Hepatocyte (in vitro differentiated cells): Measurements from ENCODE around the gene SHFL. TPM values are rescaled to one million over a fixed set of nuclear protein-coding genes. Genes with fewer than 3 reads are reported as not detected.

Source experiments
- DNase-seq: peaks from one replicate; pipeline ENCODE4 v3.0.0-alpha.2; 2016; ENCODE audit warnings: low spot score
- H2AFZ ChIP-seq: fragments of 200-600 bp; sonication (generic); 2 replicates; pipeline ENCODE4 v1.6.0; 2016; ENCODE audit warnings: antibody characterized with exemption, mild to moderate bottlenecking
- H3K27ac ChIP-seq: fragments of 200-600 bp; sonication (generic); 2 replicates; pipeline ENCODE4 v1.5.1; 2016; ENCODE audit warnings: mild to moderate bottlenecking
- H3K27me3 ChIP-seq: fragments of 200-600 bp; sonication (generic); 2 replicates; pipeline ENCODE4 v1.6.1; 2016
- H3K36me3 ChIP-seq: fragments of 200-600 bp; sonication (generic); replicated peaks from 2 replicates; pipeline ENCODE4 v1.5.1; 2016; ENCODE audit warnings: low read depth; ENCODE audit not compliant: insufficient read depth
- H3K4me1 ChIP-seq: fragments of 200-600 bp; sonication (generic); 2 replicates; pipeline ENCODE4 v1.5.1; 2016; ENCODE audit warnings: mild to moderate bottlenecking, moderate library complexity; ENCODE audit not compliant: insufficient read depth
- H3K4me2 ChIP-seq: fragments of 200-600 bp; sonication (generic); 2 replicates; pipeline ENCODE4 v1.6.0; 2016
- H3K4me3 ChIP-seq: fragments of 200-600 bp; sonication (generic); 2 replicates; pipeline ENCODE4 v1.5.1; 2016; ENCODE audit warnings: mild to moderate bottlenecking
- H3K79me2 ChIP-seq: fragments of 200-600 bp; sonication (generic); 2 replicates; pipeline ENCODE4 v1.6.0; 2017; ENCODE audit warnings: mild to moderate bottlenecking
- H3K9me2 ChIP-seq: fragments of 200-600 bp; sonication (generic); replicated peaks from 2 replicates; pipeline ENCODE4 v1.6.0; 2017; ENCODE audit warnings: mild to moderate bottlenecking; ENCODE audit not compliant: insufficient read depth
- H3K9me3 ChIP-seq: fragments of 200-600 bp; sonication (generic); 2 replicates; pipeline ENCODE4 v1.5.1; 2016; ENCODE audit warnings: low read depth, mild to moderate bottlenecking
- H4K20me1 ChIP-seq: fragments of 200-600 bp; sonication (generic); 2 replicates; pipeline ENCODE4 v1.6.0; 2016; ENCODE audit warnings: mild to moderate bottlenecking; ENCODE audit not compliant: insufficient read depth, poor library complexity, severe bottlenecking
- CTCF ChIP-seq: fragments of 200-600 bp; sonication (generic); IDR thresholded peaks from 2 replicates; pipeline ENCODE4 v1.5.1; 2016; ENCODE audit warnings: antibody characterized with exemption, mild to moderate bottlenecking; ENCODE audit not compliant: poor library complexity
- EZH2 ChIP-seq: fragments of 200-600 bp; sonication (generic); IDR thresholded peaks from 2 replicates; pipeline ENCODE4 v1.6.1; 2016; ENCODE audit warnings: antibody characterized with exemption, mild to moderate bottlenecking, borderline replicate concordance
- EZH2phosphoT487 ChIP-seq: fragments of 200-600 bp; sonication (generic); IDR thresholded peaks from one replicate; pipeline ENCODE4 v1.6.1; 2018; ENCODE audit warnings: antibody characterized with exemption, mild to moderate bottlenecking, low read depth, moderate library complexity; ENCODE audit not compliant: unreplicated experiment, severe bottlenecking
- WGBS: methylation state at CpG from one replicate; pipeline ENCODE4 v1.1.6; 2016; ENCODE audit warnings: low lambda C conversion rate; ENCODE audit errors: missing lambda C conversion rate; 5-methylcytosine and 5-hydroxymethylcytosine counted together
- polyA plus RNA-seq: library from polyadenylated mRNA; unstranded; fragments of >200 nt; fragmentation: Nextera tagmentation; extraction: Ambion mirVana; gene quantifications from 2 replicates; pipeline ENCODE4 v1.2.1, GENCODE V29; 2016
- total RNA-seq: library from RNA; depleted of rRNA; stranded (reverse); fragments of >200 nt; gene quantifications from 2 replicates; pipeline ENCODE4 v1.2.3, GENCODE V29; 2014

The SHFL gene
- total and polyA plus RNA-seq, 2 experiments from 2014 or later, result 26.0 to 48.7 TPM

- Histone ChIP-seq H2AFZ (no peak overlapping the region), H3K27me3 (no peaks in the 10 kb centered on the region), H3K9me2 (no peaks in the 10 kb centered on the region), H3K79me2 (no peaks in the 10 kb centered on the region), H3K4me2 (no peak overlapping the region), H3K4me1 (peaks cover 8% of the 10 kb centered on the region), H3K4me3 (no peak overlapping the region), H3K27ac (no peak overlapping the region), H3K9me3 (no peaks in the 10 kb centered on the region), H3K36me3 (no peaks in the 10 kb centered on the region), H4K20me1 (no peaks in the 10 kb centered on the region)
- WGBS, result 90% methylated on average over 22 of the region's 22 CpGs
- TF ChIP-seq EZH2phosphoT487 (no peak), EZH2 (no peak), CTCF (no peak)
- no peak for DNase-seq
Measured at GRCh38 chr19:10093295-10094186, 7.4 kb downstream of the SHFL start.

GRCh38 chr19:10095622-10095947, 9.5 kb downstream of the SHFL start:
- Histone ChIP-seq H3K9me2 (no peaks in the 10 kb centered on the region), H3K79me2 (no peaks in the 10 kb centered on the region), H3K4me3 (no peak overlapping the region), H3K9me3 (no peaks in the 10 kb centered on the region), H3K27me3 (no peaks in the 10 kb centered on the region), H3K36me3 (no peaks in the 10 kb centered on the region), H3K4me1 (peaks cover 8% of the 10 kb centered on the region), H2AFZ (peak overlapping the region; percentile 42), H3K4me2 (peak overlapping the region; percentile 73), H4K20me1 (no peaks in the 10 kb centered on the region), H3K27ac (peak overlapping the region; percentile 42)
- TF ChIP-seq EZH2 (no peak), EZH2phosphoT487 (no peak), CTCF (no peak)
- DNase-seq, result no peak
- 65% methylated on average over 7 of the region's 7 CpGs for WGBS

GRCh38 chr19:10095948-10096614, 10.0 kb downstream of the SHFL start:
- Histone ChIP-seq H4K20me1 (no peaks in the 10 kb centered on the region), H3K4me2 (peak overlapping the region; percentile 97), H3K9me3 (no peaks in the 10 kb centered on the region), H3K9me2 (no peaks in the 10 kb centered on the region), H3K36me3 (no peaks in the 10 kb centered on the region), H3K4me3 (peak overlapping the region; percentile 39), H3K79me2 (no peaks in the 10 kb centered on the region), H3K27ac (peak overlapping the region; percentile 46), H3K4me1 (peaks cover 8% of the 10 kb centered on the region), H3K27me3 (no peaks in the 10 kb centered on the region), H2AFZ (peak overlapping the region; percentile 98)
- TF ChIP-seq CTCF (no peak), EZH2 (no peak), EZH2phosphoT487 (no peak)
- 5% methylated on average over 71 of the region's 97 CpGs for WGBS
- DNase-seq, result peak; percentile 98
